GM12864 (cell line): ENCODE measurements around the gene PARK7.

Source experiments
- DNase-seq: peaks from one replicate; pipeline ENCODE4 v3.0.0-alpha.2; 2011; ENCODE audit warnings: low read depth
- H3K4me3 ChIP-seq: 2 replicates; pipeline ENCODE4 v1.5.1; 2011; ENCODE audit warnings: mild to moderate bottlenecking, low read depth, low read length, control low read depth
- CTCF ChIP-seq: IDR thresholded peaks from 2 replicates; pipeline ENCODE4 v1.5.1; 2011; ENCODE audit warnings: low read depth, mild to moderate bottlenecking, moderate library complexity, low read length, control low read depth, inconsistent platforms; ENCODE audit errors: missing control alignments

PARK7 gene

DNA sequence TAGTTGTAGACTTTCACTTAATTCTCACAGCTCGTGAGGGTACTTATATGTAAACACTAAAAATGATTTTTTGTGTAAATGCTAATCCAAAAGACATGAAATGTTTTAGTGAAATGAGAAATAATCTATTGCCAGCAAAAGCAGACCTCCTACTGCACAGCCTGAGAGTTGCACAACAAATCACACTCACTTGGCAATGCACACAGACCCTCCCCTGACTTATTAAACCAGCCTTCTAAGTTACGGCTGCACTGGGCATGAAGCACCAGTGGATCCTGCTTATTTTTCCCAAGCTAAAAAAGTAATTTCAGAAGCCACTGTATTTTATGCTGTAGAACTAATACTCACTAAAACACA is 54.3 kb downstream of the PARK7 start:
- no peak overlapping the region for H3K4me3 ChIP-seq
- DNase-seq = no peak
- TF ChIP-seq CTCF = no peak

DNA sequence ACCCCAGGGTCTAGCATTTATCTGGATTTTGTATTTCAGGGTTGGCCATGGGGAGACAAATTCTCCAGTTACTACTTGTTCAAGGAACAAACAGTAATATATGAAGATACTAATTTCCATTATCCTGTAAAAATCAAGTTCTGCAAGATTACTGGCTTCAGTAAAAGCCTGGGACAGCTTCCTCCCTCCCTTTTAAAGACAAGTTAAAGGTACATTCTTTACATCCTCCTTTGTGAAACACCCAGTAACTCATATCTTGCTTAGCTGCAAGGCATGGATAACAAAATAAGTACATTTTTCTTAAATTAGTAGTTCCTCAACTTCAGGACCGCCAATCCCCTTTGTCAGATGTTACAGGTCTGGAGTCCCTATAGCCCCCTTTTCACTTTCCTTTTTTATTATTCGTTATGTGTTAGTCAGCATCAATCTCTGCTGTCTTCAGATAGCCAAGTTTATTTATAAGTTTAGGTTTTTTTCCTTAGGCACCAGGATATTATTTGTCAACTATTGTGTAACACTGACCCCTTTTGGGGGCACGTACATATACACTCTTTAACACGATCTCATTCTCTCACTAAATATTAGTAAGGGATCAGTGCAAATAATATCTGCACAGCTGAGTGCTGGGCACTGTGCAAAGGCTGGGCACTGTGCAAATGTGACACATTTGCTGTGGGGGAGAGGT is 54.8 kb downstream of the PARK7 start:
- H3K4me3 ChIP-seq = no peak overlapping the region
- no peak for TF ChIP-seq CTCF
- DNase-seq = no peak

DNA sequence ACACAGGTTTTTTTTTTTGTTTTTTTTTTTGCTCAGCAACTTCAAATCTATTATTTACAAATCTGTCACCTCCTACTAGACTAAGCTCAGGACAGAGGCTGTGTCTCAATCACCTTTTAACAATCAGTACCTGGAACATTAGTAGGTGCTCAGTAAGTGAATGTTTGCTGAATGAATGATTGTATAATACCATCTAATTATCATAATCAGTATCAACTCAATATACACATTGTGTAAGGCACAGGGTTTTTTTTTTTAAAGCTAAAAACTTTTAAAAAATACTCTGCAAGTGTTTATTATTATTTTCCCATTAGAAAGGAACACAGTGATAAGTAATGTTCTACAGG is 55.4 kb downstream of the PARK7 start:
- H3K4me3 ChIP-seq = no peak overlapping the region
- TF ChIP-seq CTCF = no peak
- DNase-seq = no peak

- H3K4me3 ChIP-seq = no peak overlapping the region
- TF ChIP-seq CTCF = no peak
- DNase-seq = no peak
Observed at GRCh38 chr1:8017495-8018197, 56.1 kb downstream of the PARK7 start.

DNA sequence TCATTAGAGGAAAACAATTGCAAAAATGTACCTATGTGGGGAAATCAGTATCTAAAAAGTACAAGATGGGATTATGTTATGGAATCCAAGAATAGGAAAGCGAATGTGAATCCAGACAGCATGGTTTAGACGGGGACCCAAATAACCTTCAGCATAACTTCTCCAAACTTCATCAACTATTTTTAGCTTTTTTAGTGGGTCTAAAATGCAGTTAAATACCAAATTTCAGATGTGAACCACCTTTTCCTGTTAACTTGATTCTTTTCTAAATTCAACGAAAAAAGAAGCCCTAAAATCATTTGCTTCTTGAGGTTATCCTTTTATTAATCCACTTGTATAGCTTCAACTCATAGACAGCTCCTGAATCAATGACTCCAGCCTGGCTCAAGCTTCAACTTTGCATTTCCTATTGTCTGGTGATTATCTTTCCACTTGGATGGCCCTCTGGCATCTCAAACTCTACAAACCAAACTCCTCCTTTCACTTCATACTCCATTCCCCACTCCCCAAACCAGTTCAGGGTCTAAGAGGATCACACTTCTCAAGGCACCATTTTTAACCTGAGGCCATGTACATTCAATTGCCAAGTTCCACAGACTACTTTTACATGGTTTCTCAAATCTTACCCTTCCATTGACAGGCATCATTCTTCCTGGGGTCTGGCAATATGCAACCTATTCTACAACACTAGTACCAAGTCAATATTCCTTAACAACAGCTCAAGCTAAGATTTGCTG is 57.1 kb downstream of the PARK7 start:
- no peak for DNase-seq
- no peak overlapping the region for H3K4me3 ChIP-seq
- TF ChIP-seq CTCF = no peak

DNA sequence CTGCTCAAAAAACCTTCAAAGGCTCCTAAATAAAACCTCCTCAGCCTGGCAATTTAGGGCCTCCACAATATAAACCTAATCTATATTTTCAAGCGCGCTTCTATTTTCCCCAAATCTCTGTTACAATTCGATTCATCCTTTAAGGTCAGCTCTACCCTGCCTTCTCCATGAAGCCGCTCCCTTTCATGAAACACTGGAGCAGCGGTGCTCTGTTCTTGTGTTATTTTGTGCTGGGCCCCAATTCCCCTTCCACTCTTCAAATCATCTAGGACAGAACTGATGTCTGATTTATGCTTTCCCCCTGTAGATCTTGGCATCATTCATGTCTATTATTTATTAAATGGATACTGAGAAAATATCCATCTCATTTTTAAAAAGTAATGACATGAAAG is 57.7 kb downstream of the PARK7 start:
- no peak for DNase-seq
- no peak for TF ChIP-seq CTCF
- no peak overlapping the region for H3K4me3 ChIP-seq
